Skin of body (tissue), 3 donors: ENCODE measurements around the gene HERC4. TPM values are rescaled to one million over a fixed set of nuclear protein-coding genes. Genes with fewer than 3 reads are reported as not detected.
"Not testable (repeated sequence)": the region's sequence is repeated elsewhere in the genome, so short reads cannot be mapped to it uniquely, and the experiment has no call there.

Experiments used
- DNase-seq: peaks from one replicate; lab custom pipeline; 2025; lab: John Stamatoyannopoulos, UW
- small RNA-seq: library from RNA; depleted of rRNA; stranded (forward); fragments of <200 nt; gene quantifications from one replicate; pipeline ENCODE3, GENCODE V24; 2014; ENCODE audit warnings: low replicate concordance
- total RNA-seq: library from RNA; depleted of rRNA; stranded (reverse); fragments of >200 nt; gene quantifications from one replicate; pipeline ENCODE4 v1.2.3, GENCODE V29; 2014

The HERC4 gene
- total RNA-seq, 1 donor from 2014 or later = 77.9 TPM

DNA sequence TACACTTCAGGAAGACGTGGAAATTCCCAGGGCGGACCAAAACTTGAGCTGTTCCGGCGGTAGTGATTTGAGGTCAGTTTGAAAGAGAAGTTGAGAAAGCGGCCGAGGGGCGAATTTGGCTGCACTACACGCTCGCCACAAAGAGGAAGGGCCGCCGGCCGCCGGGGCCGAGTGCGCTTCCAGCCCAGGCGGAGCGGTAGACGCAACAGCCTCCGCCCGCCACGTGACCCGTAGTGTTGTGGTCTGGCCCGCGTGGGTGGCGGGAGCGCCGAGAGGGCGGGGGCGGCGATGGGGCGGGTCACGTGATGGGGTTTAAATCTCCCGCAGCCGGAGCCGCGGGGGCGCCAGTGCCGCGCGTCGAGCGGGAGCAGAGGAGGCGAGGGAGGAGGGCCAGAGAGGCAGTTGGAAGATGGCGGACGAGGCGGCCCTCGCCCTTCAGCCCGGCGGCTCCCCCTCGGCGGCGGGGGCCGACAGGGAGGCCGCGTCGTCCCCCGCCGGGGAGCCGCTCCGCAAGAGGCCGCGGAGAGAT lies 190.7 kb downstream of the HERC4 start, which contains the start of gene SIRT1:
SIRT1 (plus strand) TSS at position 344 of the 529 bp plus-strand sequence; CDS start at position 410, 66 bp downstream.
- DNase-seq = peak; percentile 95

DNA sequence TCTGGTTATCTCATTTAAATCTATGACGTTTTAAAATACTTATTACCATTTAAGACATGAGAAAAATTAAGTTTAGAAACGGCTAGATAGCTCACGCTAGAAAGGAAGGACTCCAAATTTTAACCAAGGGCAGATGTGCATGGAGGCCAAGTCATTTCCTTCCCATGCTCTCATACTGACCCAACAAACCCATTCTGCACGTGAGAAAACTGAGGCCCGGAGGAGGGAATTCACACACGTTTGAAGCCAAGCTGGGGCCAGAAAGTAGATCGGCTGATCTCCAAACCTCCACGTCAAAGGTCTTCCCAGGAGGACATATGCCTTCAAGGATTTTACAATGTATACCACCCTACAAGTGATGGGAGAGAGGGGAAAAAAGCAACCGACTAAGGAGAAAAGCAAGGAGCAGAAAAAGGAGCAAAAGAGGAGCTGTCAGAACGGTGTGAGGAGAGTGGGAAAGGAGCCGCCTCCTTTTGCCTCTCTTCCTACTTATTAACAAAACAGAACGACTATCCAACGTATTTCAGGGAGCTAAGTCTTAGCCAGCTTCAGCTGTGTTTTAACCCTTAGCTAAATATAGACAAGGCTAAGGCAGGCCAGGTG lies 191.3 kb downstream of the HERC4 start:
- no peak for DNase-seq

DNA sequence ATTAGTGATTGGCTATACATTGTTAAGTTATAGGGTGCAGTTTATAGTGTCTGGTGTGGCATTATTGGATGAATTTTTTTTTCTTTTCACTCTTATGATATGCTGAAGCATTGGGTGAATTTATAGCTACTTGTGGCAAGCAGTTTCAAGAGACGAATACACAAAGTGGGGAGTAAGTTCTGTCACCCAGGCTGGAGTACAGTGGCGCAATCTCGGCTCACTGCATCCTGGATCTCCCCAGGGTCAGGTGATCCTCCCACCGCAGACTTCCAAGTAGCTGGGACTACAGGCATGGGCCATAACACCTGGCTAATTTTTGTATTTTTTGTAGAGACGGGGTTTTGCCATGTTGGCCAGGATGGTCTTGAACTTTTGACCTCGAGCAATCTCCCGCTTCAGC lies 196.9 kb downstream of the HERC4 start:
- DNase-seq = no peak

DNA sequence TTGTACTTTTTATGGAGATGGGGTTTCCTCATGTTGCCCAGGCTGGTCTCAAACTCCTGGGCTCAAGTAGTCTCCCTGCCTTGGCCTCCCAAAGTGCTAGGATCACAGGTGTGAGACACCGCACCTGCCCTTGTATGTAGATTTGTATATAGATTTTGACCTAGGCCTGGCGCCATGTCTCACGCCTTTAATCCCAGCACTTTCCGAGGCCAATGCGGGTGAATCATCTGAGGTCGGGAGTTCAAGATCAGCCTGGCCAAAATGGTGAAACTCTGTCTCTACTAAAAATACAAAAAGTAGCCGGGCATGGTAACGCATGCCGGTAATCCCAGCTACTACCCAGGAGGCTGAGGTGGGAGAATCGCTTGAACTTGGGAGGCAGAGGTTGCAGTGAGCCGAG lies 197.7 kb downstream of the HERC4 start:
- DNase-seq = not testable (repeated sequence)

DNA sequence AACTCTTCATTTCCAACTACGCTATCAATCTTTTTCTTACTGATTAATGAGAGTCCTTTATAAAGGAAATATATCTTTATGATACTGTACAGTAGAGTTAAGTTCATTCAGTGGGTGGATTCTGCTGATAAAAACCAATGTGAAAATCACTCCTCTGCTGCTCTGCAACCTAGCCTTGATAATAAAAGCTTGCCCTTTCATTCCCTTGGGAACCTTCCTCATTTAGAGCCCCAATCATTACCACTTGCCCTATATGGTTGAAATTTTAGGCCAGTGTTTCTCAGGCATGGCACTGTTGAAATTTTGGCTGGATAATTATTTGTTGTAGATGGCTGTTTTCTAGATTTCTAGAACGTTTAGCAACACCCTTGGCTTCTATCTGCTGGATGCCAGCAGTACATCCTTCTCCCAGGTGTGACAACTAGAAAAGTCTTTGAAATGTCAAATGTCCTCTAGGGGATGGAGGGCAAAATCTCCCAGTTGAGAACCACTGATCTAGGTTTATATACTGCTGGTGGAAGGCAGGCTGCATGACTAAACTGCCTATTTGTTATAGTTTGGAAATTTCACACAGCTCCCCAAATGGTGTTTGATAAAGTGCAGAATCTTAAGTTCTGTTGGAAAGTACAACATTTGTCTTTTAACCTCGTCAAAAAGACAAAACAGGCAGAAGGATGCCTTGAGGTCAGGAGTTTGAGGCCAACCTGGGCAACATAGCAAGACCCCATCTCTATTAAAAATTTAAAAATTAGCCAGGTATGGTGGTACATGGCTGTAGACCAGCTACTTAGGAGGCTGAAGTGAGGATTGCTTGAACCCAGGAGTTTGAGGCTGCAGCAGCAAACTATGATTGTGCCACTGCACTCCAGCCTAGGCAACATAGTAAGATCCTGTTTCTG lies 199.5 kb downstream of the HERC4 start:
- DNase-seq = no peak

Small RNA genes within 50 kb of the gene (small RNA-seq; reads per million reads assigned to genes)
- not detected for gene RN7SL220P

Other genes starting within 250 kb of the HERC4 start
- gene DNAJC12, start 237.1 kb downstream of the HERC4 start, total RNA-seq = 2.7 TPM
- gene SIRT1, start 190.6 kb downstream of the HERC4 start, total RNA-seq = 24.1 TPM
- gene MYPN, start 34.2 kb upstream of the HERC4 start, total RNA-seq = 9.4 TPM
- not detected for gene ATOH7, start 156.8 kb upstream of the HERC4 start, total RNA-seq